ENCODE measurements around the gene KRTAP4-7. TPM values are rescaled to one million over a fixed set of nuclear protein-coding genes. Genes with fewer than 3 reads are reported as not detected.

Gene KRTAP4-7
- total RNA-seq, 1 experiment from 2014 or later = not detected

GRCh38 chr17:41073676-41074075, 10.3 kb upstream of the KRTAP4-7 start:
- H4K20me1 ChIP-seq (ENCODE audit: control insufficient read depth, insufficient read depth, insufficient read length) = no peaks in the 10 kb centered on the region
- no peak overlapping the region for H3K4me2 ChIP-seq (ENCODE audit: insufficient read depth, insufficient read length, low read length)
- H2AFZ ChIP-seq (ENCODE audit: low read length) = no peak overlapping the region
- H3K9me3 ChIP-seq (ENCODE audit: control insufficient read depth, low read depth, low read length) = no peaks in the 10 kb centered on the region
- H3K79me2 ChIP-seq (ENCODE audit: insufficient read depth, low read length) = no peaks in the 10 kb centered on the region
- H4K5ac ChIP-seq (ENCODE audit: insufficient read length, low read depth, low read length) = no peak overlapping the region
- TF ChIP-seq, protein P1, sequence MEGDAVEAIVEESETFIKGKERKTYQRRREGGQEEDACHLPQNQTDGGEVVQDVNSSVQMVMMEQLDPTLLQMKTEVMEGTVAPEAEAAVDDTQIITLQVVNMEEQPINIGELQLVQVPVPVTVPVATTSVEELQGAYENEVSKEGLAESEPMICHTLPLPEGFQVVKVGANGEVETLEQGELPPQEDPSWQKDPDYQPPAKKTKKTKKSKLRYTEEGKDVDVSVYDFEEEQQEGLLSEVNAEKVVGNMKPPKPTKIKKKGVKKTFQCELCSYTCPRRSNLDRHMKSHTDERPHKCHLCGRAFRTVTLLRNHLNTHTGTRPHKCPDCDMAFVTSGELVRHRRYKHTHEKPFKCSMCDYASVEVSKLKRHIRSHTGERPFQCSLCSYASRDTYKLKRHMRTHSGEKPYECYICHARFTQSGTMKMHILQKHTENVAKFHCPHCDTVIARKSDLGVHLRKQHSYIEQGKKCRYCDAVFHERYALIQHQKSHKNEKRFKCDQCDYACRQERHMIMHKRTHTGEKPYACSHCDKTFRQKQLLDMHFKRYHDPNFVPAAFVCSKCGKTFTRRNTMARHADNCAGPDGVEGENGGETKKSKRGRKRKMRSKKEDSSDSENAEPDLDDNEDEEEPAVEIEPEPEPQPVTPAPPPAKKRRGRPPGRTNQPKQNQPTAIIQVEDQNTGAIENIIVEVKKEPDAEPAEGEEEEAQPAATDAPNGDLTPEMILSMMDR (conservative IDR thresholded peaks at IDR 0.05) = no peak
- no peak overlapping the region for H3K9ac ChIP-seq (ENCODE audit: extremely low read depth, insufficient read length, low read length)
- no peak overlapping the region for H2AK5ac ChIP-seq (ENCODE audit: insufficient read length, low read length)
- H2BK15ac ChIP-seq (ENCODE audit: low read depth, low read length) = no peak overlapping the region
- WGBS (ENCODE audit: extremely low coverage, insufficient read length, low lambda C conversion rate) = no CpG with 5 or more reads among the region's 2 CpGs
- no peak overlapping the region for H2BK5ac ChIP-seq (ENCODE audit: insufficient read length, low read length)
- H3K14ac ChIP-seq (ENCODE audit: insufficient read depth, low read length) = no peak overlapping the region
- H3K56ac ChIP-seq (ENCODE audit: insufficient read length, low read depth, low read length) = no peak overlapping the region
- H3K79me1 ChIP-seq (ENCODE audit: insufficient read depth, low read depth, low read length, poor library complexity, severe bottlenecking) = no peaks in the 10 kb centered on the region
- H3K23me2 ChIP-seq (ENCODE audit: insufficient read length, low read depth, low read length, poor library complexity, severe bottlenecking) = no peaks in the 10 kb centered on the region
- no peaks in the 10 kb centered on the region; the same call in none of the 2 replicates for H3K27me3 Mint-ChIP-seq (ENCODE audit: low read depth)
- H3K4me1 ChIP-seq (ENCODE audit: insufficient read depth, low read length) = no peaks in the 10 kb centered on the region
- no peaks in the 10 kb centered on the region for H3K4me1 Mint-ChIP-seq
- H2BK12ac ChIP-seq (ENCODE audit: insufficient read length, low read depth, low read length) = no peak overlapping the region
- H3K27me3 ChIP-seq (ENCODE audit: insufficient read depth, low read length) = no peaks in the 10 kb centered on the region
- no peak overlapping the region for H3K27ac Mint-ChIP-seq
- H2BK120ac ChIP-seq (ENCODE audit: low read depth, low read length, poor library complexity, severe bottlenecking) = no peak overlapping the region
- no peak overlapping the region for H3K4ac ChIP-seq (ENCODE audit: low read depth, low read length)
- H4K91ac ChIP-seq (ENCODE audit: insufficient read length, low read depth, low read length) = no peak overlapping the region
- no peak overlapping the region for H4K8ac ChIP-seq (replicated peaks; ENCODE audit: insufficient read length, low read depth, low read length)
- no peak overlapping the region for H3K18ac ChIP-seq (ENCODE audit: insufficient read length, low read depth, low read length)
- H3K4me3 Mint-ChIP-seq = no peak overlapping the region
- no peaks in the 10 kb centered on the region; a peak in 1 of 5 replicates for H3K9me3 Mint-ChIP-seq
- no peak overlapping the region for H3T11ph ChIP-seq (ENCODE audit: low read length)
- DNase-seq = no peak
- no peak overlapping the region for H2BK20ac ChIP-seq (ENCODE audit: low read depth, low read length, poor library complexity, severe bottlenecking)
- H3K27ac ChIP-seq (ENCODE audit: insufficient read length, low read depth, low read length) = no peak overlapping the region
- no peak overlapping the region for H3K23ac ChIP-seq (ENCODE audit: insufficient read length, low read depth, low read length)
- H3K36me3 Mint-ChIP-seq (ENCODE audit: insufficient read depth in 1 of 3, low read depth in 3 of 3) = no peaks in the 10 kb centered on the region
